ENCODE results near the gene NAA60. TPM values are rescaled to one million over a fixed set of nuclear protein-coding genes. Genes with fewer than 3 reads are reported as not detected.
"Not testable (repeated sequence)": the region's sequence is repeated elsewhere in the genome, so short reads cannot be mapped to it uniquely, and the experiment has no call there.

NAA60 gene
- polyA plus RNA-seq, 4 donors = 51.2 to 102 (median 70.4) TPM

GRCh38 chr16:3527216-3527829 lies 83.8 kb downstream of the NAA60 start:
- H3K9me3 ChIP-seq (ENCODE audit: control insufficient read depth in 2 of 2, insufficient read depth in 1 of 2, low read depth in 1 of 2, low read length in 1 of 2) = peaks cover 0 to 12% of the 10 kb centered on the region in 2 donors
- H3K36me3 ChIP-seq (ENCODE audit: control insufficient read depth in 3 of 3, insufficient read depth in 2 of 3, low read depth in 1 of 3, low read length in 3 of 3) = peaks cover 2 to 70% (median 14%) of the 10 kb centered on the region in 3 donors
- H3K27ac ChIP-seq (ENCODE audit: low read depth in 1 of 3, low read length in 2 of 3); FAIRE-seq; H3K27me3 ChIP-seq (ENCODE audit: control insufficient read depth in 3 of 3, insufficient read depth in 3 of 3, low read length in 3 of 3); H3K4me1 ChIP-seq (ENCODE audit: control insufficient read depth in 3 of 3, insufficient read depth in 2 of 3, low read depth in 1 of 3, low read length in 2 of 3); H3K4me3 ChIP-seq (ENCODE audit: low read depth in 1 of 3, low read length in 3 of 3): not testable (repeated sequence)
- 71 to 91% (median 77%) methylated on average over 11 to 12 of the region's 12 CpGs for WGBS, 3 donors
- DNase-seq = peak; percentile 17 to 45

- no peak for FAIRE-seq
- Histone ChIP-seq H3K4me3 (ENCODE audit: low read depth in 1 of 3, low read length in 3 of 3) (no peak overlapping the region), H3K27me3 (ENCODE audit: control insufficient read depth in 3 of 3, insufficient read depth in 3 of 3, low read length in 3 of 3) (no peaks in the 10 kb centered on the region), H3K4me1 (ENCODE audit: control insufficient read depth in 3 of 3, insufficient read depth in 2 of 3, low read depth in 1 of 3, low read length in 2 of 3) (no peaks in the 10 kb centered on the region), H3K36me3 (ENCODE audit: control insufficient read depth in 3 of 3, insufficient read depth in 2 of 3, low read depth in 1 of 3, low read length in 3 of 3) (peaks cover 4 to 76% (median 14%) of the 10 kb centered on the region in 3 donors), H3K27ac (ENCODE audit: low read depth in 1 of 3, low read length in 2 of 3) (no peak overlapping the region), H3K9me3 (ENCODE audit: control insufficient read depth in 2 of 2, insufficient read depth in 1 of 2, low read depth in 1 of 2, low read length in 1 of 2) (peaks cover 0 to 12% of the 10 kb centered on the region in 2 donors)
- WGBS, 3 donors = 91 to 98% (median 96%) methylated on average over 2 of the region's 2 CpGs
- no peak for DNase-seq
Observed at GRCh38 chr16:3528406-3528805, 84.9 kb downstream of the NAA60 start.

GRCh38 chr16:3529175-3529574 lies 85.7 kb downstream of the NAA60 start:
- DNase-seq (no peak), FAIRE-seq (no peak)
- H3K27ac ChIP-seq (ENCODE audit: low read depth in 1 of 3, low read length in 2 of 3) = no peak overlapping the region
- no peaks in the 10 kb centered on the region for H3K4me1 ChIP-seq (ENCODE audit: control insufficient read depth in 3 of 3, insufficient read depth in 2 of 3, low read depth in 1 of 3, low read length in 2 of 3)
- no peak overlapping the region for H3K4me3 ChIP-seq (ENCODE audit: low read depth in 1 of 3, low read length in 3 of 3)
- H3K9me3 ChIP-seq (ENCODE audit: control insufficient read depth in 2 of 2, insufficient read depth in 1 of 2, low read depth in 1 of 2, low read length in 1 of 2) = peaks cover 0 to 12% of the 10 kb centered on the region in 2 donors
- H3K36me3 ChIP-seq (ENCODE audit: control insufficient read depth in 3 of 3, insufficient read depth in 2 of 3, low read depth in 1 of 3, low read length in 3 of 3) = peaks cover 4 to 76% (median 11%) of the 10 kb centered on the region in 3 donors
- H3K27me3 ChIP-seq (ENCODE audit: control insufficient read depth in 3 of 3, insufficient read depth in 3 of 3, low read length in 3 of 3) = no peaks in the 10 kb centered on the region

- Histone ChIP-seq H3K9me3 (ENCODE audit: control insufficient read depth in 2 of 2, insufficient read depth in 1 of 2, low read depth in 1 of 2, low read length in 1 of 2) (peaks cover 0 to 12% of the 10 kb centered on the region in 2 donors), H3K36me3 (ENCODE audit: control insufficient read depth in 3 of 3, insufficient read depth in 2 of 3, low read depth in 1 of 3, low read length in 3 of 3) (peaks cover 4 to 82% (median 11%) of the 10 kb centered on the region in 3 donors), H3K4me1 (ENCODE audit: control insufficient read depth in 3 of 3, insufficient read depth in 2 of 3, low read depth in 1 of 3, low read length in 2 of 3) (no peaks in the 10 kb centered on the region), H3K27ac (ENCODE audit: low read depth in 1 of 3, low read length in 2 of 3) (no peak overlapping the region), H3K4me3 (ENCODE audit: low read depth in 1 of 3, low read length in 3 of 3) (no peak overlapping the region), H3K27me3 (ENCODE audit: control insufficient read depth in 3 of 3, insufficient read depth in 3 of 3, low read length in 3 of 3) (no peaks in the 10 kb centered on the region)
- no peak for FAIRE-seq
- 95 to 98% (median 98%) methylated on average over 12 of the region's 12 CpGs for WGBS, 3 donors
- DNase-seq = no peak
Observed at GRCh38 chr16:3530371-3530914, 87.0 kb downstream of the NAA60 start.

- Histone ChIP-seq H3K27ac (ENCODE audit: low read depth in 1 of 3, low read length in 2 of 3) (no peak overlapping the region), H3K4me1 (ENCODE audit: control insufficient read depth in 3 of 3, insufficient read depth in 2 of 3, low read depth in 1 of 3, low read length in 2 of 3) (no peaks in the 10 kb centered on the region), H3K9me3 (ENCODE audit: control insufficient read depth in 2 of 2, insufficient read depth in 1 of 2, low read depth in 1 of 2, low read length in 1 of 2) (peaks cover 0 to 6% of the 10 kb centered on the region in 2 donors), H3K36me3 (ENCODE audit: control insufficient read depth in 3 of 3, insufficient read depth in 2 of 3, low read depth in 1 of 3, low read length in 3 of 3) (peaks cover 2 to 76% (median 11%) of the 10 kb centered on the region in 3 donors), H3K4me3 (ENCODE audit: low read depth in 1 of 3, low read length in 3 of 3) (no peak overlapping the region), H3K27me3 (ENCODE audit: control insufficient read depth in 3 of 3, insufficient read depth in 3 of 3, low read length in 3 of 3) (no peaks in the 10 kb centered on the region)
- WGBS, 3 donors = 90 to 94% (median 92%) methylated on average over 12 of the region's 12 CpGs
- DNase-seq = no peak
- FAIRE-seq = no peak
Observed at GRCh38 chr16:3532741-3533140, 89.3 kb downstream of the NAA60 start.

- FAIRE-seq (no peak), DNase-seq (no peak)
- 96 to 99% (median 96%) methylated on average over 10 of the region's 10 CpGs for WGBS, 3 donors
- Histone ChIP-seq H3K4me1 (ENCODE audit: control insufficient read depth in 3 of 3, insufficient read depth in 2 of 3, low read depth in 1 of 3, low read length in 2 of 3) (no peaks in the 10 kb centered on the region), H3K27me3 (ENCODE audit: control insufficient read depth in 3 of 3, insufficient read depth in 3 of 3, low read length in 3 of 3) (no peaks in the 10 kb centered on the region), H3K9me3 (ENCODE audit: control insufficient read depth in 2 of 2, insufficient read depth in 1 of 2, low read depth in 1 of 2, low read length in 1 of 2) (no peaks in the 10 kb centered on the region), H3K27ac (ENCODE audit: low read depth in 1 of 3, low read length in 2 of 3) (no peak overlapping the region), H3K36me3 (ENCODE audit: control insufficient read depth in 3 of 3, insufficient read depth in 2 of 3, low read depth in 1 of 3, low read length in 3 of 3) (peaks cover 2 to 72% (median 8%) of the 10 kb centered on the region in 3 donors), H3K4me3 (ENCODE audit: low read depth in 1 of 3, low read length in 3 of 3) (no peak overlapping the region)
Observed at GRCh38 chr16:3534126-3534525, 90.6 kb downstream of the NAA60 start.

- Histone ChIP-seq H3K27me3 (ENCODE audit: control insufficient read depth in 3 of 3, insufficient read depth in 3 of 3, low read length in 3 of 3) (no peaks in the 10 kb centered on the region), H3K9me3 (ENCODE audit: control insufficient read depth in 2 of 2, insufficient read depth in 1 of 2, low read depth in 1 of 2, low read length in 1 of 2) (no peaks in the 10 kb centered on the region), H3K4me3 (ENCODE audit: low read depth in 1 of 3, low read length in 3 of 3) (no peak overlapping the region), H3K27ac (ENCODE audit: low read depth in 1 of 3, low read length in 2 of 3) (no peak overlapping the region), H3K4me1 (ENCODE audit: control insufficient read depth in 3 of 3, insufficient read depth in 2 of 3, low read depth in 1 of 3, low read length in 2 of 3) (no peaks in the 10 kb centered on the region), H3K36me3 (ENCODE audit: control insufficient read depth in 3 of 3, insufficient read depth in 2 of 3, low read depth in 1 of 3, low read length in 3 of 3) (peaks cover 2 to 67% (median 4%) of the 10 kb centered on the region in 3 donors)
- no peak for FAIRE-seq
- no peak for DNase-seq
- WGBS, 3 donors = 73 to 90% (median 86%) methylated on average over 3 of the region's 3 CpGs
Observed at GRCh38 chr16:3536271-3536731, 92.8 kb downstream of the NAA60 start.

Data from small intestine (tissue), 7 donors.